Spinal cord (tissue), 10 donors: ENCODE measurements around the gene EML6. TPM values are rescaled to one million over a fixed set of nuclear protein-coding genes. Genes with fewer than 3 reads are reported as not detected.

Experiments used
- DNase-seq, 6 donors: peaks; one replicate each; pipeline versions ENCODE4 v3.0.0 to v3.0.0-alpha.2; 2013 to 2015; ENCODE audit warnings: low spot score in 6 of 6, low read depth in 4 of 6
- H3K27ac ChIP-seq: one replicate; pipeline ENCODE4 v1.5.1; 2013; ENCODE audit warnings: low read depth, low read length, control low read depth
- H3K27me3 ChIP-seq: one replicate; pipeline ENCODE4 v1.6.1; 2013; ENCODE audit warnings: low read length; ENCODE audit not compliant: control insufficient read depth, insufficient read depth
- H3K36me3 ChIP-seq: one replicate; pipeline ENCODE4 v1.6.1; 2013; ENCODE audit warnings: low read length; ENCODE audit not compliant: control insufficient read depth, insufficient read depth
- H3K4me1 ChIP-seq: one replicate; pipeline ENCODE4 v1.6.1; 2013; ENCODE audit warnings: low read length; ENCODE audit not compliant: control insufficient read depth, insufficient read depth
- H3K4me3 ChIP-seq: one replicate; pipeline ENCODE4 v1.5.1; 2013; ENCODE audit warnings: low read depth, low read length, control low read depth
- H3K9me3 ChIP-seq: one replicate; pipeline ENCODE4 v1.6.1; 2013; ENCODE audit warnings: low read length; ENCODE audit not compliant: control insufficient read depth, insufficient read depth
- WGBS: methylation state at CpG from one replicate; pipeline ENCODE4 v1.1.5; 2013; ENCODE audit warnings: missing lambda C conversion rate; ENCODE audit not compliant: insufficient coverage; 5-methylcytosine and 5-hydroxymethylcytosine counted together
- polyA plus RNA-seq, 2 donors: library from polyadenylated mRNA; unstranded; fragments of 120-200 nt; gene quantifications; one replicate each; pipeline ENCODE4 v1.2.1, GENCODE V29; 2013; ENCODE audit not compliant: insufficient read length in 2 of 2
- total RNA-seq, 2 donors: library from RNA; depleted of rRNA in 1 of 2; stranded (reverse); fragments of 120-200 nt in 1 of 2; fragments of >200 nt in 1 of 2; gene quantifications; one replicate each; pipeline versions ENCODE4 v1.2.3 to v1.2.4, GENCODE V29; 2013 to 2014
- donor health status: healthy.

Gene EML6
- total and polyA plus RNA-seq, 4 donors = 6.9 to 22.6 (median 18.5) TPM

DNA sequence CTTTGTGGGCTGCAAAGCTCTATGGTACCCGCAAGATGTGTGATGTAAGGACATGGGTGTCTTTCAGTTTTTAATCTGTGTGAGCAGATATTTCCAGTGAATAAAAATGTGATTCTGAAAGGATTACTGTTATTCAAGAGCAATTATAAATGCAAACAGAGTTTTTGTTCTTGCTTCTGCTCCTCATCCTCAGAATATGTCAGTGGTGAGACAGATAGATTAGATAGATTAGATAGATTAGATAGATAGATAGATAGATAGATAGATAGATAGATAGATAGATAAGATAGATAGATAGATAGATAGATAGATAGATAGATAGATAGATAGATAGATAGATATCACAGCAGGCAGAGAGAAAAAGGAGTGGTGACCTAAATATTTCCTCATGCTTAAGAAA is 184.2 kb downstream of the EML6 start:
- Histone ChIP-seq H3K27me3 (no peaks in the 10 kb centered on the region), H3K4me1 (peaks cover 9% of the 10 kb centered on the region), H3K4me3 (no peak overlapping the region), H3K9me3 (no peaks in the 10 kb centered on the region), H3K36me3 (no peaks in the 10 kb centered on the region), H3K27ac (no peak overlapping the region)
- no peak for DNase-seq
- WGBS = 100% methylated on average over 1 of the region's 1 CpG

DNA sequence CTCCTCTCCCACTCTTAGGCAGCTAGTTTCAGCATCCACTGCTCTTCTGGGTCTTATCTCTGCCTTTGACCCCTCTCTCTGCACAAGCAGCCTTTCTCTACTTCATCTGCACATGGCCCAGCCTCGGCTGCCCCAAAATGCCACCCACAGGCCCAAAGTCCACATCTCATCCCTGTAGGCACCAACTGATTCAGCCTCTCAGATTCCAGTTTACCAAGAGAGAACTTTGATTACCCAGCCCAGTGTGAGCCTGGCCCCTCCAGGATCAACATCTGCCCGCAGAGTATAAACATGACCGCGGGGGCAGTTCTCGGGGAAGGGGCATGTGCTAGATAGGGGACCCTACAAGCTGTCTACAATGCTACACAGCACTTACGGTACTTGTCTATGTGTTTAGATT is 185.1 kb downstream of the EML6 start:
- WGBS = 86% methylated on average over 2 of the region's 6 CpGs
- Histone ChIP-seq H3K27ac (no peak overlapping the region), H3K9me3 (no peaks in the 10 kb centered on the region), H3K27me3 (no peaks in the 10 kb centered on the region), H3K4me3 (no peak overlapping the region), H3K36me3 (no peaks in the 10 kb centered on the region), H3K4me1 (peaks cover 9% of the 10 kb centered on the region)
- no peak for DNase-seq

DNA sequence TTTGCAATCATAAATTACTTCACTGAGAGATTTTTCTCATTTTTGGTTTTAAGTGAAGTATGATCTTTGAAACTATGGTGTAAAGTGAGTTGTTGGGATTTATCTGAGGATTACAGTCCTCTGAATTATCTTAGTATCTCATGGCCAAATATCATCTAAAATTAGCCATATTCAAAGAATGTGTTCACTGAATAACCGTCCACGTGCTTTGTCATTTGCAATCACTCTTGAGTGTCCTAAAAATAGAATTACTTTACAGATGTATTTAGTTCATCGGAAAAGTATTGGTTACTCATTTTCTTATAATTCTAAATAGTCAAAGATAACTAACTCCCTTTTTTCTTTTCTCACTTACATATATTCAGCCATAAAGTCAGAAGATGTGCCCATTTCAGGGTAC is 185.5 kb downstream of the EML6 start:
- Histone ChIP-seq H3K4me3 (no peak overlapping the region), H3K36me3 (no peaks in the 10 kb centered on the region), H3K4me1 (peaks cover 9% of the 10 kb centered on the region), H3K27ac (no peak overlapping the region), H3K27me3 (no peaks in the 10 kb centered on the region), H3K9me3 (no peaks in the 10 kb centered on the region)
- DNase-seq = no peak
- no CpG with 5 or more reads among the region's 3 CpGs for WGBS

DNA sequence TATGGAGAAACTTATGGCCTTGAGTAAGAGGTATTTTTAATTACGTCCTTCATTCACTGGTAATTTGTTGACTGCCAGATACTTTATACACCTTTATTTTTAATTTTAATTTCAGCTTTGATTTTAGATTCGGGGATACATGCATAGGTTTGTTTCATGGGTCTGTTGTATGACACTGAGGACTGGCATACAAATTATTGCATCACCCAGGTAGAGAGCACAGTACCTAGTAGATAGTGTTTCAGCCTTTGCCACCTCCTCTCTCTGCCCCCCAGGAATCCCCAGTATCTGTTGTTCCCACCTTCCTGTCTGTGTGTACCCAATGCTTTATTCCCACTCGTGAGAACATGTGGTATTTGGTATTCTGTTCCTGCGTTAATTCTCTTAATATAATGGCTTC is 188.8 kb downstream of the EML6 start:
- Histone ChIP-seq H3K27me3 (no peaks in the 10 kb centered on the region), H3K27ac (no peak overlapping the region), H3K4me1 (no peaks in the 10 kb centered on the region), H3K4me3 (no peak overlapping the region), H3K9me3 (no peaks in the 10 kb centered on the region), H3K36me3 (no peaks in the 10 kb centered on the region)
- DNase-seq = no peak
- WGBS = no CpG with 5 or more reads among the region's 4 CpGs

DNA sequence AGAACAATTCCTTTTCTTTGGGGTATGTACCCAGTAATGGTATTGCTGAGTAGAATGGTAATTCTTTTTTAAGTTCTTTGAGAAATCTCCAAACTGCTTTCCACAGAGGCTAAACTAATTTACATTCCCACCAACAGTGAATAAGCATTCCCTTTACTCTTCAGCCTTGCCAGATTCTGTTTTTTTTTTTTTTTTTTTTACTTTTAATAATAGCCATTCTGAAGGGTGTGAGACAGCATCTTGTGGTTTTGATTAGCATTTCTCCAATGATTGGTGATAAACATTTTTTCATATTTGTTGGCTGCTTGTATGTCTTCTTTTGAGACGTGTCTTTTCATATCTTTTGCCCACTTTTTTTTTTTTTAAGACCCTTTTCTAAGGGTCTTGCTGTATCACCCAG is 189.4 kb downstream of the EML6 start:
- WGBS = no CpG with 5 or more reads among the region's 1 CpG
- Histone ChIP-seq H3K9me3 (no peaks in the 10 kb centered on the region), H3K4me1 (no peaks in the 10 kb centered on the region), H3K27ac (no peak overlapping the region), H3K4me3 (no peak overlapping the region), H3K36me3 (no peaks in the 10 kb centered on the region), H3K27me3 (no peaks in the 10 kb centered on the region)
- no peak for DNase-seq

DNA sequence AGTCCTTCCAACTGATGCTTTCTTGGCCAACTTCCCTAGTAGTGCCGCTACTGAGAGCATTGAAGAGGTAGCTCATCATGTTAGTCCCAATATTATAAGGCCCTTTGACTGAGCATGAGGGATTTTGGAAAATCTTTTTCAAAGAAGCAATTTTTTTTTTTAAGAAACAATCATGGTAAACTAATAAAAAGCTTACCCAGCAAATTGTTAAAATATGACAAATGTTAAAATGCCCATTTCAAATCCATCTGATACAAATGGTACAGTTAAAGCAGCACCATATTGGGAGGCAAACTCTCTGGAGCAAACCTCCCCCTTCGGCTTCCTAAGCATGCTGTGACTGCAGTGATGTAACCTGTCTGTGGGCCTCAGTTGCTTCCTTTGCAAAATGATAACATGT is 191.2 kb downstream of the EML6 start:
- Histone ChIP-seq H3K9me3 (no peaks in the 10 kb centered on the region), H3K27ac (no peak overlapping the region), H3K4me1 (no peaks in the 10 kb centered on the region), H3K36me3 (no peaks in the 10 kb centered on the region), H3K4me3 (no peak overlapping the region), H3K27me3 (no peaks in the 10 kb centered on the region)
- WGBS = no CpG with 5 or more reads among the region's 2 CpGs
- no peak for DNase-seq

DNA sequence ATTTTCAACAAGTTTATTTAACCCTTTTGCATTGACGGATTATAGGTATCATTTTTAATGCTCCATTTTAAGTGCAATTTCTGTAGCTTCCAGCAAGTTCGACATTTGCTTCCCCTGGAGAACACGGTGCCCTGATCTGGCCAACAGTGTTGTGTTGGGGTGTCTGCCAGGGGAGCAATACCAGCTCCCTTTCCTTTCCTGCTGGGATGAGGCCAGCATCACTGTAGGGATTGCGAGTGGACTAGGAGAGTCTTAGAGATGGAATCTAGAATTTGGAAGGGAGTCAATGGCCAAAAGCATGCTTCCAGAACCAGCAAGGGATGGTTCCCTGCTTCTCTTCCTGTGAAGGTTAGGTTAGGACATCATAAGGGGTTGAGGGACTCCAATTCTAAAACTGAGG is 191.6 kb downstream of the EML6 start:
- Histone ChIP-seq H3K9me3 (no peaks in the 10 kb centered on the region), H3K4me1 (no peaks in the 10 kb centered on the region), H3K27ac (no peak overlapping the region), H3K4me3 (no peak overlapping the region), H3K27me3 (no peaks in the 10 kb centered on the region), H3K36me3 (no peaks in the 10 kb centered on the region)
- no peak for DNase-seq
- 88% methylated on average over 3 of the region's 4 CpGs for WGBS

DNA sequence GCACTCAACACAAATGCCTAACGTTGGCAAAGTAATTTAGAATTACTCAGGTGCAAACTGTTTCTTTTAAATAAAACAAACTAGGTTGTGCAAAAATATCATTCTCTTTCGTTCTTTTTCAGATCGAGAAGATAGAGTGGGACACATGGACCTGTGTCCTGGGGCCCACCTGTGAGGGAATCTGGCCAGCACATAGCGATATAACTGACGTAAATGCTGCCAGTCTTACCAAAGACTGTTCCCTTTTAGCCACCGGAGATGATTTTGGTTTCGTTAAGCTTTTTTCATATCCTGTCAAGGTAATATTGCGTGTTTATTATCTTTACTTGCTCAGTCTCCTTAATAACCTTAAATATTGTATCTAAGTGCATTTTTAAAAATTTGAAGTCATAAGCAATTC is 193.2 kb downstream of the EML6 start:
- Histone ChIP-seq H3K4me1 (no peaks in the 10 kb centered on the region), H3K4me3 (no peak overlapping the region), H3K27ac (no peak overlapping the region), H3K9me3 (peaks cover 5% of the 10 kb centered on the region), H3K27me3 (no peaks in the 10 kb centered on the region), H3K36me3 (no peaks in the 10 kb centered on the region)
- WGBS = 96% methylated on average over 3 of the region's 8 CpGs
- no peak for DNase-seq

DNA sequence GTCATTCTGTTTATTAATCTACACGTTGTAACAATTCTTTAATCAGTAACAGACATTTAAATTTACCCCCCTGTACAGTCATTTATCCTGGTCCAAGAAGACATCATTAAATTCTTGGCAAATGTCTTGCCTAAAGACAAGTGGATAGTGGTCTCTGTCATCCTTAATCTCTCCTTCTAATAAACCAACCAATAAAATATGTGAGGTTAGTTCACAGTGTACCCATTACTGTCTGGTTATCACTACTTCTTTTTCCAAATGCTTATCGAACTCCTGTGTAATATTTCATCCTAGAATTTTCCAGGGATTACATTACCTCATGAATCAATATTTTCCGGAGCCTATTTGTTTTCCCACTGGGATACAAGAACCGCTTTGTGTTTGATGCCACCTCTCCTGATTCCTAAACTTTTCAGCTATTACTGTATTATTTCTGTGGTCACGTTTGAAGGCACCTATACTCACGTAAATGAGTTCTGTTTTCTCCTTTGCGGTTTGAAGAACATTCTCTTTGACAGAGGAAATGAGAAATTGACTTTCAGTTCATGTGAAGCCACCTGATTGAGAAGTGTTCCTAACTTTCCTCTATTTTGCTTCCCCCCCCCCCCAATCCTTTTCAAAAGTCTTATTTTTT is 195.3 kb downstream of the EML6 start:
- H3K4me3 ChIP-seq = no peak overlapping the region
- H3K27ac ChIP-seq = no peak overlapping the region
- H3K9me3 ChIP-seq = peaks cover 5% of the 10 kb centered on the region
- no peaks in the 10 kb centered on the region for H3K27me3 ChIP-seq
- no peaks in the 10 kb centered on the region for H3K4me1 ChIP-seq
- no peak for DNase-seq
- no peaks in the 10 kb centered on the region for H3K36me3 ChIP-seq
- WGBS = 94% methylated on average over 6 of the region's 7 CpGs

DNA sequence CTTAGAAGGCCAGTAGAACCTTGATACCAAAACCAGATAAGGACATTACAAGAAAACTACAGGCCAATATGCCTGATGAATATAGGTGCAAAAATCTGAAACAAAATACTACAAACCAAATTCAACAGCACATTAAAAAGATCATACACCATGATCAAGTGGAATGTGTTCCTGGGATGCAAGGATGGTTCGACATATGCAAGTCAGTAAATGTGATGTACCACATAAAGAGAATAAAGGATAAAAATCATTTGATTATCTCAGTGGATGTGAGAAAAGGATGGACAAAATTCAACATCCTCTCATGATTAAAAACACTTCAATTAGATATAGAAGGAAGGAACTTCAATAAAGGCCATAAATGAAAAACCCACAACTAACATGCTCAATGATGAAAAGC is 197.2 kb downstream of the EML6 start:
- Histone ChIP-seq H3K4me3 (no peak overlapping the region), H3K9me3 (peaks cover 5% of the 10 kb centered on the region), H3K27ac (no peak overlapping the region), H3K36me3 (no peaks in the 10 kb centered on the region), H3K4me1 (no peaks in the 10 kb centered on the region), H3K27me3 (no peaks in the 10 kb centered on the region)
- WGBS = no CpG with 5 or more reads among the region's 1 CpG
- no peak for DNase-seq
